Sigmoid colon (tissue), 7 donors: ENCODE data around the gene MRM2. TPM values are rescaled to one million over a fixed set of nuclear protein-coding genes. Genes with fewer than 3 reads are reported as not detected.

ENCODE experiments used
- DNase-seq: peaks from one replicate; pipeline ENCODE4 v3.0.0-alpha.2; 2019
- H3K27ac ChIP-seq, 4 donors: fragments of 200-600 bp; sonication (generic); one replicate each; pipeline ENCODE4 v1.5.1; 2016 to 2019; ENCODE audit warnings: mild to moderate bottlenecking in 1 of 4
- H3K27me3 ChIP-seq, 3 donors: fragments of 200-600 bp; sonication (generic); one replicate each; pipeline ENCODE4 v1.5.1; 2019; ENCODE audit warnings: mild to moderate bottlenecking in 1 of 3
- H3K36me3 ChIP-seq, 4 donors: fragments of 200-600 bp; sonication (generic); one replicate each; pipeline ENCODE4 v1.5.1; 2016 to 2019
- H3K4me1 ChIP-seq, 4 donors: fragments of 200-600 bp; sonication (generic); one replicate each; pipeline ENCODE4 v1.5.1; 2017 to 2019
- H3K4me3 ChIP-seq, 4 donors: fragments of 200-600 bp; sonication (generic); one replicate each; pipeline ENCODE4 v1.5.1; 2017 to 2019; ENCODE audit warnings: mild to moderate bottlenecking in 2 of 4, moderate library complexity in 1 of 4
- H3K9me3 ChIP-seq, 4 donors: fragments of 200-600 bp in 3 of 4; sonication (generic) in 3 of 4; one replicate each; pipeline versions ENCODE4 v1.5.1 to v1.6.1; 2013 to 2019
- CTCF ChIP-seq, 4 experiments: fragments of 450-650 bp in 3 of 4; fragments of 200-600 bp in 1 of 4; IDR thresholded peaks; one replicate each; pipeline ENCODE4 v1.5.1; 2016 to 2019; ENCODE audit warnings: antibody characterized with exemption in 4 of 4, mild to moderate bottlenecking in 3 of 4, moderate library complexity in 2 of 4
- EP300 ChIP-seq, 4 donors: sonication (generic); formaldehyde crosslinking; IDR thresholded peaks; one replicate each; pipeline ENCODE4 v1.6.1; 2017; ENCODE audit warnings: antibody characterized with exemption in 4 of 4
- POLR2A ChIP-seq, 2 donors: fragments of 450-650 bp; IDR thresholded peaks; one replicate each; pipeline ENCODE4 v1.6.1; 2016; ENCODE audit warnings: antibody characterized with exemption in 2 of 2, mild to moderate bottlenecking in 2 of 2, moderate library complexity in 2 of 2
- POLR2AphosphoS5 ChIP-seq, 4 donors: sonication (generic); formaldehyde crosslinking; IDR thresholded peaks; one replicate each; pipeline ENCODE4 v1.6.1; 2017; ENCODE audit warnings: antibody characterized with exemption in 4 of 4
- WGBS, 2 donors: extraction: QIAGEN DNeasy Blood & Tissue Kit; methylation state at CpG; one replicate each; pipeline ENCODE4 v1.1.7; 2013; 5-methylcytosine and 5-hydroxymethylcytosine counted together
- intact Hi-C: fragments of 100-400 bp; cut with DNase I; formaldehyde crosslinking; loops from one replicate; pipeline ENCODE4 v1.15.1; 2023
- polyA plus RNA-seq, 3 donors: library from polyadenylated mRNA; stranded (reverse); fragments of 200-250 nt; gene quantifications; one replicate each; pipeline ENCODE4 v1.2.3, GENCODE V29; 2013
- total RNA-seq, 4 donors: library from RNA; depleted of rRNA; stranded (reverse); fragments of >200 nt; gene quantifications; one replicate each; pipeline ENCODE4 v1.1.0, GENCODE V29; 2016
- donor health status: healthy with polysubstance abuse.
- donor health status: Bipolar disorder and iron deficiency.
- donor health status: healthy.

The MRM2 gene
- total and polyA plus RNA-seq, 7 donors: 12.6 to 25.0 (median 18.5) TPM

- Histone ChIP-seq H3K36me3 (peaks cover 0 to 14% (median 2%) of the 10 kb centered on the region in 4 donors), H3K27me3 (no peaks in the 10 kb centered on the region), H3K9me3 (no peaks in the 10 kb centered on the region), H3K4me1 (peaks cover 0 to 18% (median 18%) of the 10 kb centered on the region in 4 donors), H3K27ac (no peak overlapping the region), H3K4me3 (no peak overlapping the region)
- TF ChIP-seq POLR2A (IDR thresholded peaks at IDR 0.05) (no peak), CTCF (IDR thresholded peaks at IDR 0.05) (no peak), POLR2AphosphoS5 (IDR thresholded peaks at IDR 0.05) (no peak), EP300 (IDR thresholded peaks at IDR 0.05) (no peak)
- WGBS, 2 donors: 56 to 84% methylated on average over 4 of the region's 4 CpGs
- no peak for DNase-seq
- intact Hi-C loops: no loop called here
Observed at GRCh38 chr7:2279896-2280295, 37.9 kb upstream of the MRM2 start.

- 95% methylated on average over 11 of the region's 11 CpGs for WGBS, 2 donors
Observed at GRCh38 chr7:2278026-2278425, 36.0 kb upstream of the MRM2 start.

GRCh38 chr7:2276107-2276506, 34.1 kb upstream of the MRM2 start:
- Histone ChIP-seq H3K27me3 (no peaks in the 10 kb centered on the region), H3K27ac (no peak overlapping the region), H3K4me3 (no peak overlapping the region), H3K36me3 (peaks cover 3 to 48% (median 10%) of the 10 kb centered on the region in 4 donors), H3K9me3 (no peaks in the 10 kb centered on the region), H3K4me1 (peaks cover 0 to 4% (median 3%) of the 10 kb centered on the region in 4 donors)
- TF ChIP-seq POLR2AphosphoS5 (IDR thresholded peaks at IDR 0.05) (no peak), EP300 (IDR thresholded peaks at IDR 0.05) (no peak), CTCF (IDR thresholded peaks at IDR 0.05) (no peak), POLR2A (IDR thresholded peaks at IDR 0.05) (no peak)
- intact Hi-C loops: no loop called here
- 90 to 95% methylated on average over 18 of the region's 18 CpGs for WGBS, 2 donors
- DNase-seq: no peak

More at GRCh38 chr7:2278026-2278425, 36.0 kb upstream of the MRM2 start:
- no peak for DNase-seq
- peaks cover 3 to 31% (median 6%) of the 10 kb centered on the region in 4 donors for H3K36me3 ChIP-seq
- no peak overlapping the region for H3K4me3 ChIP-seq
- H3K9me3 ChIP-seq: no peaks in the 10 kb centered on the region
- no peaks in the 10 kb centered on the region for H3K27me3 ChIP-seq
- intact Hi-C loops: no loop called here
- H3K27ac ChIP-seq: no peak overlapping the region
- TF ChIP-seq EP300 (IDR thresholded peaks at IDR 0.05): no peak
- TF ChIP-seq POLR2A (IDR thresholded peaks at IDR 0.05): no peak
- no peak for TF ChIP-seq CTCF (IDR thresholded peaks at IDR 0.05)
- TF ChIP-seq POLR2AphosphoS5 (IDR thresholded peaks at IDR 0.05): no peak
- peaks cover 0 to 18% (median 18%) of the 10 kb centered on the region in 4 donors for H3K4me1 ChIP-seq

GRCh38 chr7:2275101-2275500, 33.1 kb upstream of the MRM2 start:
- H3K27me3 ChIP-seq: no peaks in the 10 kb centered on the region
- H3K9me3 ChIP-seq: no peaks in the 10 kb centered on the region
- DNase-seq: no peak
- WGBS, 2 donors: 90 to 95% methylated on average over 18 of the region's 18 CpGs
- H3K36me3 ChIP-seq: peaks cover 3 to 56% (median 14%) of the 10 kb centered on the region in 4 donors
- TF ChIP-seq POLR2AphosphoS5 (IDR thresholded peaks at IDR 0.05) (no peak), CTCF (IDR thresholded peaks at IDR 0.05) (no peak), EP300 (IDR thresholded peaks at IDR 0.05) (no peak), POLR2A (IDR thresholded peaks at IDR 0.05) (no peak)
- no peaks in the 10 kb centered on the region for H3K4me1 ChIP-seq
- H3K27ac ChIP-seq: no peak overlapping the region
- H3K4me3 ChIP-seq: no peak overlapping the region
- intact Hi-C loops: no loop called here

GRCh38 chr7:2274666-2275065, 32.7 kb upstream of the MRM2 start:
- Histone ChIP-seq H3K4me1 (no peaks in the 10 kb centered on the region), H3K27ac (no peak overlapping the region), H3K36me3 (peaks cover 3 to 56% (median 14%) of the 10 kb centered on the region in 4 donors), H3K4me3 (no peak overlapping the region), H3K9me3 (no peaks in the 10 kb centered on the region), H3K27me3 (no peaks in the 10 kb centered on the region)
- intact Hi-C loops: no loop called here
- WGBS, 2 donors: 81 to 96% methylated on average over 7 of the region's 7 CpGs
- DNase-seq: no peak
- no peak for TF ChIP-seq POLR2A (IDR thresholded peaks at IDR 0.05)
- no peak for TF ChIP-seq EP300 (IDR thresholded peaks at IDR 0.05)
- TF ChIP-seq POLR2AphosphoS5 (IDR thresholded peaks at IDR 0.05): no peak
- no peak for TF ChIP-seq CTCF (IDR thresholded peaks at IDR 0.05)
